GM10266 (cell line): Measurements from ENCODE around the gene GGTA1.
A peak's percentile ranks its signal among the peaks of the same experiment; 100 is the strongest.

Experiments
- DNase-seq: peaks from one replicate; pipeline ENCODE4 v3.0.0; 2012; ENCODE audit errors: extremely low spot score
- TF ChIP-seq, protein P1 (sequence below): IDR thresholded peaks from 2 replicates; pipeline ENCODE4 v1.5.1; 2012; ENCODE audit warnings: mild to moderate bottlenecking, low read depth; ENCODE audit not compliant: control insufficient read depth, insufficient read depth; ENCODE audit errors: missing control alignments

GGTA1 gene

GRCh38 chr9:121455527-121456239 is 44.0 kb downstream of the GGTA1 start:
- DNase-seq, result peak; percentile 56
- TF ChIP-seq, protein P1, sequence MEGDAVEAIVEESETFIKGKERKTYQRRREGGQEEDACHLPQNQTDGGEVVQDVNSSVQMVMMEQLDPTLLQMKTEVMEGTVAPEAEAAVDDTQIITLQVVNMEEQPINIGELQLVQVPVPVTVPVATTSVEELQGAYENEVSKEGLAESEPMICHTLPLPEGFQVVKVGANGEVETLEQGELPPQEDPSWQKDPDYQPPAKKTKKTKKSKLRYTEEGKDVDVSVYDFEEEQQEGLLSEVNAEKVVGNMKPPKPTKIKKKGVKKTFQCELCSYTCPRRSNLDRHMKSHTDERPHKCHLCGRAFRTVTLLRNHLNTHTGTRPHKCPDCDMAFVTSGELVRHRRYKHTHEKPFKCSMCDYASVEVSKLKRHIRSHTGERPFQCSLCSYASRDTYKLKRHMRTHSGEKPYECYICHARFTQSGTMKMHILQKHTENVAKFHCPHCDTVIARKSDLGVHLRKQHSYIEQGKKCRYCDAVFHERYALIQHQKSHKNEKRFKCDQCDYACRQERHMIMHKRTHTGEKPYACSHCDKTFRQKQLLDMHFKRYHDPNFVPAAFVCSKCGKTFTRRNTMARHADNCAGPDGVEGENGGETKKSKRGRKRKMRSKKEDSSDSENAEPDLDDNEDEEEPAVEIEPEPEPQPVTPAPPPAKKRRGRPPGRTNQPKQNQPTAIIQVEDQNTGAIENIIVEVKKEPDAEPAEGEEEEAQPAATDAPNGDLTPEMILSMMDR, result no peak

DNA sequence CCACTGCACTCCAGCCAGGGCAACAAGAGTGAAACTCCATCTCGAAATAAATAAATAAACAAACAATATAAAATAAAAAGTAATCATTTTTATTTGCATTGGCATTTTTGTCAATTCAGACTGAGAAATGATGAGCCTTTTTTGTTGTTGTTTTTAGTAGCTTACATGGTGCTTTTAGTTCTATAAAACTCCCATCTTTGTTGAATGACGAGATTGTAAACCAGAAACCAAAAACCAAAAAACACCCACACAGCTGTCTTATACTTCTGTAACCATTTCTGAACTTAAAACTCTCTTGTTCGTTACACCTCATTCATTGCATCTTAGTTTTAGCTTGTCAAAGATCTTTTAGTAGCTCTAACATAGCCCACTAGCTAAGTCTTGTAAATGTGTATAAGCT is 44.7 kb downstream of the GGTA1 start:
- TF ChIP-seq, protein P1, result no peak
- DNase-seq, result peak; percentile 45

- DNase-seq, result no peak
- TF ChIP-seq, protein P1, result no peak
Observed at GRCh38 chr9:121453232-121453892, 46.3 kb downstream of the GGTA1 start.

DNA sequence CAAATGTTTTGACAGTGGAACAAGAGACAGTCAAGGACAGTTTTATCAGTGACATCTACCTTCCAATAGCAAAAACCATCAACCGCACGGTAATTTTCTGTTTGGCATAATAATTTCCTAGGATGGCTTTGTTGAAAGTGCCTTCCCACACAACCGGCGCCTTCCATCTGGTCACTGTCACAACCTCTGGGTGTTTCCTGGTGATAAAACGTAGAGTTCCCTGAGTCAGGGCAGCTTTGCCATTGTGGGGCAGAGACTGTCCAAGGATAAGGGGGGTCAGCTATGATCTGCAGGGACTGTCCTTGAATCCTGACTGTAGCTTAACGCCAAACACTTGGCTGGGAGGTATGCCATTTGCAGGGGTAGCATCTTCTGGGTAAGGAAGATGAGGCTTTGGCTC is 47.6 kb downstream of the GGTA1 start:
- TF ChIP-seq, protein P1, result no peak
- DNase-seq, result no peak

GRCh38 chr9:121451586-121451985 is 48.1 kb downstream of the GGTA1 start:
- TF ChIP-seq, protein P1, result no peak
- no peak for DNase-seq

- DNase-seq, result no peak
Observed at GRCh38 chr9:121450241-121450640, 49.4 kb downstream of the GGTA1 start.

More at GRCh38 chr9:121450241-121450640, 49.4 kb downstream of the GGTA1 start:
- TF ChIP-seq, protein P1, result no peak
